Gastrocnemius medialis (tissue), 4 donors: Measurements from ENCODE around the gene ANKRD17. TPM values are rescaled to one million over a fixed set of nuclear protein-coding genes. Genes with fewer than 3 reads are reported as not detected.
"Not testable (repeated sequence)": the region's sequence is repeated elsewhere in the genome, so short reads cannot be mapped to it uniquely, and the experiment has no call there.

Experiments
- ATAC-seq, 2 donors: fragments of 150-250 bp; one replicate each; pipeline ENCODE4 v1.9.1; 2016
- DNase-seq, 2 donors: peaks; one replicate each; pipeline ENCODE4 v3.0.0-alpha.2; 2019
- H3K27ac ChIP-seq, 4 donors: fragments of 200-600 bp; sonication (generic); 1 replicate in 1 of 4; 2 replicates in 3 of 4; pipeline ENCODE4 v1.5.1; 2016 to 2018; ENCODE audit warnings: mild to moderate bottlenecking in 2 of 4, moderate library complexity in 1 of 4
- H3K27me3 ChIP-seq, 3 donors: fragments of 200-600 bp; sonication (generic) in 2 of 3; 1 replicate in 1 of 3; 2 replicates in 2 of 3; pipeline versions ENCODE4 v1.5.1 to v1.6.0; 2016 to 2019; ENCODE audit warnings: mild to moderate bottlenecking in 1 of 3, moderate library complexity in 1 of 3
- H3K36me3 ChIP-seq, 2 donors: fragments of 200-600 bp; sonication (generic) in 1 of 2; one replicate each; pipeline ENCODE4 v1.5.1; 2017 to 2018
- H3K4me1 ChIP-seq, 2 donors: fragments of 200-600 bp; sonication (generic) in 1 of 2; one replicate each; pipeline ENCODE4 v1.5.1; 2016 to 2017; ENCODE audit warnings: mild to moderate bottlenecking in 2 of 2
- H3K4me3 ChIP-seq, 4 donors: fragments of 200-600 bp; sonication (generic) in 3 of 4; 1 replicate in 1 of 4; 2 replicates in 3 of 4; pipeline ENCODE4 v1.5.1; 2016 to 2019; ENCODE audit warnings: mild to moderate bottlenecking in 2 of 4
- H3K9me3 ChIP-seq, 3 donors: fragments of 200-600 bp; sonication (generic) in 2 of 3; 1 replicate in 1 of 3; 2 replicates in 2 of 3; pipeline ENCODE4 v1.5.1; 2016 to 2019
- CTCF ChIP-seq, 5 experiments: fragments of 450-650 bp in 3 of 5; fragments of 200-600 bp in 2 of 5; sonication (generic) in 2 of 5; IDR thresholded peaks in 4 of 5; conservative IDR thresholded peaks in 1 of 5; 1 replicate in 4 of 5; 2 replicates in 1 of 5; pipeline ENCODE4 v1.5.1; 2016 to 2019; ENCODE audit warnings: antibody characterized with exemption in 5 of 5, mild to moderate bottlenecking in 3 of 5, moderate library complexity in 3 of 5
- POLR2A ChIP-seq, 2 donors: fragments of 450-650 bp; IDR thresholded peaks; one replicate each; pipeline ENCODE4 v1.6.1; 2017; ENCODE audit warnings: antibody characterized with exemption in 2 of 2, mild to moderate bottlenecking in 2 of 2, moderate library complexity in 2 of 2
- in situ Hi-C, 4 donors: fragments of 200-750 bp; cut with MboI; loops; one replicate each; pipeline versions ENCODE4 v1.15.0 to v1.8.0; 2017; ENCODE audit warnings: low sequenced_read_pairs in 4 of 4
- intact Hi-C: fragments of 100-400 bp; cut with DNase I; formaldehyde crosslinking; loops from one replicate; pipeline ENCODE4 v1.15.1; 2023; ENCODE audit warnings: low total_unique reads
- total RNA-seq, 4 donors: library from RNA; depleted of rRNA; stranded (reverse); fragments of >200 nt; gene quantifications; one replicate each; pipeline versions ENCODE4 v1.1.0 to v1.2.3, GENCODE V29; 2016

The ANKRD17 gene
- total RNA-seq, 4 donors from 2014 or later = 40.8 to 68.5 (median 54.8) TPM

- ATAC-seq = peak; percentile 34 to 35
- intact Hi-C loops = loop anchor here (1.0 to 2.0 kb wide), 2 partner anchors 129 to 189 kb away; partner anchors contain the start of gene COX18
- in situ Hi-C loops = loop anchor here (10.0 to 25.0 kb wide), 4 partner anchors 121 to 193 kb away; partner anchors contain the start of gene COX18 (in 1 of the 4)
- peaks cover 53 to 62% of the 10 kb centered on the region in 2 donors for H3K4me1 ChIP-seq
- TF ChIP-seq POLR2A (IDR thresholded peaks at IDR 0.05) (no peak), CTCF (IDR thresholded peaks at IDR 0.05 in 4 of 5, conservative IDR thresholded peaks at IDR 0.05 in 1 of 5) (peak in 1 of 5 experiments; percentile 10)
- DNase-seq = peak; percentile 19 to 44
- H3K36me3 ChIP-seq = no peaks in the 10 kb centered on the region
- H3K27ac ChIP-seq = peak overlapping the region; percentile 92 to 98 (median 96)
- no peaks in the 10 kb centered on the region for H3K9me3 ChIP-seq
- peak overlapping the region; percentile 80 to 93 (median 90) for H3K4me3 ChIP-seq
- no peaks in the 10 kb centered on the region for H3K27me3 ChIP-seq
Measured at GRCh38 chr4:73257651-73258435, 755 bp downstream of the ANKRD17 start.

GRCh38 chr4:73257234-73257633 lies 1.4 kb downstream of the ANKRD17 start:
- peak overlapping the region; percentile 92 to 98 (median 96) for H3K27ac ChIP-seq
- in situ Hi-C loops = loop anchor here (10.0 to 25.0 kb wide), 4 partner anchors 120 to 192 kb away; partner anchors contain the start of gene COX18 (in 1 of the 4)
- ATAC-seq = peak; percentile 73 to 74
- no peaks in the 10 kb centered on the region for H3K9me3 ChIP-seq
- no peaks in the 10 kb centered on the region for H3K36me3 ChIP-seq
- TF ChIP-seq POLR2A (IDR thresholded peaks at IDR 0.05) = no peak
- peak; percentile 74 to 86 (median 82) for TF ChIP-seq CTCF (IDR thresholded peaks at IDR 0.05 in 4 of 5, conservative IDR thresholded peaks at IDR 0.05 in 1 of 5)
- H3K4me1 ChIP-seq = peaks cover 59 to 64% of the 10 kb centered on the region in 2 donors
- H3K27me3 ChIP-seq = no peaks in the 10 kb centered on the region
- DNase-seq = peak; percentile 76 to 82
- peak overlapping the region; percentile 80 to 93 (median 90) for H3K4me3 ChIP-seq
- intact Hi-C loops = loop anchor here (1.0 to 2.0 kb wide), 2 partner anchors 128 to 188 kb away; partner anchors contain the start of gene COX18

GRCh38 chr4:73255847-73256246 lies 2.8 kb downstream of the ANKRD17 start:
- intact Hi-C loops = loop anchor here (2.0 kb wide), 1 partner anchor 127 kb away; no protein-coding TSS in a partner anchor
- Histone ChIP-seq H3K4me1 (peaks cover 55 to 63% of the 10 kb centered on the region in 2 donors), H3K27ac (peak overlapping the region; percentile 10 to 98 (median 96)), H3K4me3 (peak overlapping the region in 1 of 4 donors; percentile 80)
- not testable (repeated sequence) for H3K27me3 ChIP-seq, DNase-seq, H3K9me3 ChIP-seq, ATAC-seq, H3K36me3 ChIP-seq
- in situ Hi-C loops = loop anchor here (10.0 to 25.0 kb wide), 4 partner anchors 119 to 191 kb away; partner anchors contain the start of gene COX18 (in 1 of the 4)

DNA sequence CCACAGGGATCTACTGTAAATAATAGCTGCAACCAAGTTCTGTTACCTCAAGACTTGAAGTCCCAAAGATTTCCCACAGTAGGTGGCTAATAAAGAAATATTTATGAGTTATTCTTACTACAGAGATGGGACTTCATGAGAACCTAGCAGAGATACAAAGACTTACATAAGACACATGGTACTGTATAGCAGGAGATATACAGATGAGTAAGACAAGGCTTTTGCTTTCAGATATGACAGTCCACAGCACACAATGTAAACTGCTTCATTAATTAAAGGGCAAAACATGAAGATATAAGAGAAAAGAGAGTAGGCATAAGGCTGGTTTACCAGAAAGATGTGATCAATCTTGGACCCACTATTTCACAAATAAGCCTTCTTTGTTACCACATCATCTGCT lies 6.6 kb downstream of the ANKRD17 start:
- in situ Hi-C loops = loop anchor here (5.0 to 25.0 kb wide), 5 partner anchors 115 to 187 kb away; partner anchors contain the start of gene COX18 (in 2 of the 4)
- intact Hi-C loops = no loop called here
- no peak for DNase-seq
- Histone ChIP-seq H3K27ac (no peak overlapping the region), H3K9me3 (no peaks in the 10 kb centered on the region), H3K4me1 (peaks cover 46 to 55% of the 10 kb centered on the region in 2 donors), H3K27me3 (no peaks in the 10 kb centered on the region), H3K4me3 (no peak overlapping the region), H3K36me3 (no peaks in the 10 kb centered on the region)
- TF ChIP-seq POLR2A (IDR thresholded peaks at IDR 0.05) = no peak
- ATAC-seq = no peak

DNA sequence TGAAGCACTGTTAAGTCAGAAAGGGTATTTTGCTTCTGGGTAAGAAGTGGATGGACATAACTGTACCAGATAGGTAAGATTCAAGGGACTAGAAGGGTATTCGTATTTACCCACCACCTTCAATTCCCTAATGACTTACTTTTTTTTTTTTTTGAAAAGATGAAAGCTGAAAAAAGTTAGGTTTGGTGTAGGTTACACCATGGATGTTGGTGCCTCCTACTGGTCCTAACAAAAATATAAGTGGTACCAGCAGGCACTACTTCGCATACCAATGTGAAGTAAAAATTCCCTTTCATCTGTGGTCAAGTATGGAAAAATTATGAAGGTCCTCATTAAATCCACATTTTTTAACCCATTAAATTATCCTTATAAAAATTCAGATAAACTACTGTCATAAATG lies 7.2 kb downstream of the ANKRD17 start:
- Histone ChIP-seq H3K27ac (no peak overlapping the region), H3K36me3 (no peaks in the 10 kb centered on the region), H3K4me1 (peaks cover 46 to 51% of the 10 kb centered on the region in 2 donors), H3K27me3 (no peaks in the 10 kb centered on the region), H3K4me3 (no peak overlapping the region), H3K9me3 (no peaks in the 10 kb centered on the region)
- no peak for ATAC-seq
- TF ChIP-seq CTCF (IDR thresholded peaks at IDR 0.05 in 4 of 5, conservative IDR thresholded peaks at IDR 0.05 in 1 of 5) = no peak
- TF ChIP-seq POLR2A (IDR thresholded peaks at IDR 0.05) = no peak
- no peak for DNase-seq
- intact Hi-C loops = no loop called here
- in situ Hi-C loops = loop anchor here (5.0 to 25.0 kb wide), 5 partner anchors 114 to 187 kb away; partner anchors contain the start of gene COX18 (in 2 of the 4)
